GM18870 (cell line): ENCODE data around the gene NFIX.

Source experiments
- ATAC-seq: cut with Tn5 transposase; IDR thresholded peaks from one replicate; pipeline ENCODE4 v1.9.1; 2021; ENCODE audit warnings: moderate library complexity; ENCODE audit not compliant: unreplicated experiment

NFIX gene

GRCh38 chr19:13053238-13053637 lies 58.0 kb downstream of the NFIX start:
- ATAC-seq: no peak

GRCh38 chr19:13053761-13054625 lies 58.7 kb downstream of the NFIX start:
- no peak for ATAC-seq

- ATAC-seq: no peak
These were observed 59.4 kb downstream of the NFIX start for GRCh38 chr19:13054626-13055212.

GRCh38 chr19:13055213-13056051 lies 60.2 kb downstream of the NFIX start:
- no peak for ATAC-seq

GRCh38 chr19:13056052-13056660 lies 60.9 kb downstream of the NFIX start:
- ATAC-seq: no peak

DNA sequence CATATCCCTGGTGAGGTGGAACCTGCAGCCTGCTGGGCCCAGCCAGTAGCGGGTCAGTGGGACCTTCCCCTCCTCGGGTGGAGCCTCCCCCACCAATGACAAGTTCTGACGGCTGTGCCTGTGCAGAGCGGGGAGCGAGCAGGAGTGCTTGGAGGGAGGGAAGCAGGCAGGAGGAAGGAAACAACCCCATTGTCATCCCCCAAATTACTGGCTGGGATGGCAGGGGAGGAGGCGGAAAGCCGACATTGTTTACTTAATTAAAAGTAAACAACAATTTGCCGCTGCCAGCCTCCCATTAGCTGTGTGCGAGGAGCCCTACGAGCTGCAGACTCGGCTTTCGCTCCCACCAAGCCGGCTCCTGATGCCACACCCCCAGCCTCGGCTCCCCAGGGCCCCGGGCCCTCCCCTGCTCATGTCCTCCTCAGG lies 61.9 kb downstream of the NFIX start:
- ATAC-seq: no peak

GRCh38 chr19:13057744-13058143 lies 62.5 kb downstream of the NFIX start:
- ATAC-seq: no peak

DNA sequence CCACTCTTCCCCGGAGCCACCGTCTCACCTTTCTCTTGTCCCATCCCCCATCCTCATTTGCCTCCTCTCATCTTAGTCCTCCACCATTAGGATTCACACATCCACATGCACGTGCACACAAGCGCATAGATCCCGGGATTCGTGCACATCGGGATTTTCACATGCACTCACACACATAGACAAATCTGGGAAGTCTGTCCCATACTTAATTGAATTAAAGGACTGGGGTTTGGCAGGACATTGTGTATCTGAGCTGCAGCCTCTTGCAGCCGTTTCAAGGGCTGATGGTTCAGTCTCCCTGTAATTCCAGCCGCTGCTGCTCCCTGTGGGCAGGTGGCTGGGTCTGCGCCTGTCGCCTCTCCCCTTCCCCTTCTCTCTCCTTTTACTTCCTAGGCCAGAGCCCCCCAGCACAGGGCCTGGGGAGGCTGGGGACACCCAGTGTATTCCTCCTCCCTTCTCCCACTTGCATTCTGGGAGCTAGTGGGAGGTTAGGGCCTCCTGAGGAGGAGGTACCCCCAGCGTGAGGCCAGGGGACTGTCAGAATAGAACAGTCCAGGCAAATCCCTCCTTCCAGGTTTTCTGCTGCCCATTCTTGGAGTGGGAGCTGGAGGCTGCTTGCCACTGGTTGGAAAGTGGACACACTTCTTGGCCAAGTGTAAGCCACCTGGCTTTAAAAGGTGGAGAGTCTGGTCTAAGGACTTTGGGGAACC lies 63.8 kb downstream of the NFIX start:
- ATAC-seq: no peak

DNA sequence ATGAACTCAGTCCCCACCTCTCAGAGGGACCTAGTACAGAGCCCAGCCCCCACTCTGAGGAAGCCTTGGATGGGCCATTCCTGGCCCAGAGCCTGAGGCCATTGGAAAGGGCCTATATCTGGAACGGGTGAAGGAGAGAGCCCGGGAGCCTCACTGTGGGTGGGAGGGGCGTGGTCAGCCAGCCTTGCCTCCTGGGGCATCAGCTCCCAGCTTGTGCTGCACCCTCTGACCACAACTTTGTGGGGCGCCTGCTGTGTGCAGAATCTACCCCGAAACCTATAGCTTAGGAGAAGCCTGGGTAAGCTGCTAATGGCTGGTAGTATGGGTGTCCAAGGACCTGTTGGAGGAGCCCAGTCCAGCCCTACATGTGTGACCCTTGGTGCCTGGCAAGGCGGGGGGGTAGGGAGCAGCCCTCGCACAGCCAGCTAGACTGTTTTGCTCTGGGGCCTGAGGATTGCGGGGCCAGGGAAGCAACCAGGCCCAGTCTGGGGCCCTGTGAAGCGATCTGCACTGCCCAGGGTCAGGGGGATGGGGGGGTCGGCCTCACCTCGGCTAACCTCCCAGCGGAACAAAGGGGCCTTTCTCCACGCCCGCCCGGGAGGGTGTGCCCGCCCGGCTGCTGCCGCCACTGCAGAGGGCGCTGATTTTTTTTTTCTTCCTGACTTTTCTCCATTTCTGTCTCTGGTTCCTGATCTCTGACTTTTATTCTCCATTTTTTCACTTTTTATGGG lies 65.1 kb downstream of the NFIX start:
- no peak for ATAC-seq

GRCh38 chr19:13060964-13061927 lies 66.0 kb downstream of the NFIX start:
- ATAC-seq: no peak

- ATAC-seq: no peak
These were observed 67.0 kb downstream of the NFIX start for GRCh38 chr19:13062317-13062716.

DNA sequence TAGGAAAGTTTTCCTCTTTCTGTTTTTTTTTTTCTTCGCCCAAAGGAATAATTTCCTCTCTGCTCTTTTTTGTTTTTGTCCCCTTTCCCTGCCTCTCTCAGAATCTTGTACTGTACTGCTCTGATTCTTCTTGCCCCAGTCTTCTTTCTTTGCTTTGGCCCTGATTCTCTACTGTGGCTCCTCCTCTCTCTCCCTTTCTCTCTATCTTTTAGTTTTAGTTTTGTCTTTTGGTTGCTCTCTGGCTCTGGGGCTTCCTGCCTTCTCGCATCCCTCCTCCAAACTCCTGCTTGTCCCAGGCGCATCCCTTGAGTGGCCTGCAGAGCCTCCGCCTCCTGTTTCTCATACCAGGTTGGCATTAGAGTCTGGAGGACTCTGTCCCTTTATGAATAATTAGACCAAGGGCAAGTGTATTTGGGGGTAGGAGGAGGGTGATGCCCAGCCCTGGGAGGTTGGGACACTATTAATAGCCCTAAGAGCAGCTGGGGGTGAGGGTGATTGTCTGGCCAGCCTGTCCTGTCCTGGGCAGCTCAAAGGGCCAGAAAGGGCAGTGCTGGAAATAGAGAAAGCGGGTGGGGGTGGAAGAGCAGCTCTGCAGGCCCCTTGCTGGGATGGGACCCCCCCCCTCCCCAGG lies 68.3 kb downstream of the NFIX start:
- ATAC-seq: no peak

GRCh38 chr19:13064092-13064489 lies 68.8 kb downstream of the NFIX start:
- ATAC-seq: no peak

DNA sequence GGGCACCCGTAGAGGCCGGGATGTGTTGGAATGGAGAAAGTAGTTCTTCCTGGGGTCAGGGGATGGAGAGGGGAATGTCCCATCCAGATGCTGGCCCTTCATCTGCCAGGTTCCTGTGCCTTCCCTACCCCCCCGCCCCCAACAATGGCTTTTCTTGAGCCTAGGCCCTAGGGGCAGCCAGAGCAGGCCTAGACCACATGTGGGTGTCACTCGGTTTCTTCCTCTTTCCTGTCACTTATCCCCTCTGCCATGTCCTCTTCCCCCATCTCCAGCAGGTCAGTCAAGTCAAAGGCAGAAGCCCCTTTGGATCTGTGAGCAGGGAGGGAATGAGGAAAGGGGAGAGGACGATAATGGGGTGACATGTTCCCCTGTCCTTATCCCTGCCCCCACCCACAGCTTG lies 71.0 kb downstream of the NFIX start:
- no peak for ATAC-seq

DNA sequence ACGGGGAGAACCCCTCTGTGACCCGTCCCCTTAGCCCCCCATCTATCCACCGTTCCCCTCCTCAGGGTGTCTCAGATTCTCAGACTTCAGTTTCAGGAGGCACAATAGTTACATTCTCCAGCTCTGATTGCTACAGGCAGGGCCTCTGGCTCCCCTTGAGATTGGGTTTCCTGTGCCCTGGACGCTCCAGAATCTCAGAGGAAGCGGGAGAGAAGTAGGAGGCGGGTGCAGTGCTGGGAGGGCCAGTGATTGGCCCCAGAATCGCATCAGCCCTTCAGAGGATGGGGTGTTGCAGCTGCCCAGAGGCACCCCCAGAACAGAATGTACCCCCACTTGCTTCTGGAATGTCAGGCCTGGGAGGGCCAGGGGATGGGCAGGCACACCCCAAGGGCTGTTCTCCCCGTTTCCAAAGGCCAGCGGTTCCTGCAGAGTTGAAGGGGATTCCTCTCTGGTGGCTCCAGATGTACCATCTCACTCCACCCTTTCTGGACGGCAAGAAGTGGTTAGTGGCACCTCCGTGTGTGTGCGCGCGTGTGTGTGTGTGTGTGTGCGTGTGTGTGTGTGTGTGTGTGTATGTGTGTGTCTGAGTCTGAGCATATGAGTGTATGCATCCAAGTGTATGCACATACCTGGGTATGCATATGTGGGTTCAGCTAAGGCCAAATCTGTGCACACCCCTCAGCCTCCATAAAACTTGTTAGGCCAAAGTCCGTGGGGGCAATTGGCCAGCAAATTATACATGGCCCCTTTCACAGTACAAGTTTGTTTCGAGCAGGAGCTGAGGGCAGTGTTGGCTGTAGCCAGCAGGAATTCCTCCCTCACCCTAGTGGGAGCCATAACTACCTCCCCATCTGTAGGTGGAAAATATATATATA lies 71.9 kb downstream of the NFIX start:
- no peak for ATAC-seq

GRCh38 chr19:13068085-13068846 lies 73.0 kb downstream of the NFIX start:
- no peak for ATAC-seq
